ENCODE results near the gene VPS33A.

Gene VPS33A

DNA sequence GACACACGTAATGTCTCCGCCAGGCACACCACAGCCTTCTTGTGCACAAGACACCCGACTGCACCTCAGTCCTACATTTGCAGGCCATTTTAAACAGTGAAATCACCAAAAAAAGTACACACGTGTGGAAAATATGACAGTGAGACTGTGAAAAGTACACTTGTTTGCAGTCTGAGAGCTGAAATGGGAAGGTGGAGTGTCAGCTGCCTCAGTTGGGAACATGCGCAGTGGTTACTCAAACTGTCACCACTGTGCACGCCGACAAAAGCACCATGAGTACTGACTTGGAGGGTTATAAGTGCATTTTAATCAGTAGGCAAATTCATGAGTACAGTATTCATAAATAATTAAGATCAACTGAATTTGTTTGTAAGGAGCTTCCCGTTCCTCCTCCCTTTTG is 15.8 kb downstream of the VPS33A start:
- TF ChIP-seq, protein P1, sequence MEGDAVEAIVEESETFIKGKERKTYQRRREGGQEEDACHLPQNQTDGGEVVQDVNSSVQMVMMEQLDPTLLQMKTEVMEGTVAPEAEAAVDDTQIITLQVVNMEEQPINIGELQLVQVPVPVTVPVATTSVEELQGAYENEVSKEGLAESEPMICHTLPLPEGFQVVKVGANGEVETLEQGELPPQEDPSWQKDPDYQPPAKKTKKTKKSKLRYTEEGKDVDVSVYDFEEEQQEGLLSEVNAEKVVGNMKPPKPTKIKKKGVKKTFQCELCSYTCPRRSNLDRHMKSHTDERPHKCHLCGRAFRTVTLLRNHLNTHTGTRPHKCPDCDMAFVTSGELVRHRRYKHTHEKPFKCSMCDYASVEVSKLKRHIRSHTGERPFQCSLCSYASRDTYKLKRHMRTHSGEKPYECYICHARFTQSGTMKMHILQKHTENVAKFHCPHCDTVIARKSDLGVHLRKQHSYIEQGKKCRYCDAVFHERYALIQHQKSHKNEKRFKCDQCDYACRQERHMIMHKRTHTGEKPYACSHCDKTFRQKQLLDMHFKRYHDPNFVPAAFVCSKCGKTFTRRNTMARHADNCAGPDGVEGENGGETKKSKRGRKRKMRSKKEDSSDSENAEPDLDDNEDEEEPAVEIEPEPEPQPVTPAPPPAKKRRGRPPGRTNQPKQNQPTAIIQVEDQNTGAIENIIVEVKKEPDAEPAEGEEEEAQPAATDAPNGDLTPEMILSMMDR (conservative IDR thresholded peaks at IDR 0.05; ENCODE audit: low read depth, low read length) = no peak
- H3K4me3 ChIP-seq (ENCODE audit: low read length) = no peak overlapping the region
- DNase-seq (ENCODE audit: low read depth) = no peak

DNA sequence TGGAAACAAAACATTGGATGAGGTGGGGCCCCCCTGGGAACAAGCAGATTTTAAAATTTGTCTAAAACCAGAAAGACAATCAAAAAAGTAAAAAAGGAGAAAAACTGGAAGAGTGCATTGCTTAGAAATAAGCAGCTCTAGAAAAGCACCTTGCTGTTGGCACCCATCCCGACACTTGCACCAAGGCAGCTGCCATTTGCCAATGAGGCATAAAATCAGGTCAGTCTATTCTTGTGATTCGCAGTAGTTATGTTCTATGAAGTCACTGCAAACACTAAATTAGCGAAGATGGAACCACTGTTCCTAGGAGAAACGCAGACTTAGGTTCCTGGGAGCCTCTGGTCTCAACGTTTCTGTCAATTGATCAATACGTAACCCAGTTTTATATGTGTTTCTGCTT is 16.2 kb downstream of the VPS33A start:
- TF ChIP-seq, protein P1 (conservative IDR thresholded peaks at IDR 0.05; ENCODE audit: low read depth, low read length) = no peak
- no peak for DNase-seq (ENCODE audit: low read depth)
- no peak overlapping the region for H3K4me3 ChIP-seq (ENCODE audit: low read length)

DNA sequence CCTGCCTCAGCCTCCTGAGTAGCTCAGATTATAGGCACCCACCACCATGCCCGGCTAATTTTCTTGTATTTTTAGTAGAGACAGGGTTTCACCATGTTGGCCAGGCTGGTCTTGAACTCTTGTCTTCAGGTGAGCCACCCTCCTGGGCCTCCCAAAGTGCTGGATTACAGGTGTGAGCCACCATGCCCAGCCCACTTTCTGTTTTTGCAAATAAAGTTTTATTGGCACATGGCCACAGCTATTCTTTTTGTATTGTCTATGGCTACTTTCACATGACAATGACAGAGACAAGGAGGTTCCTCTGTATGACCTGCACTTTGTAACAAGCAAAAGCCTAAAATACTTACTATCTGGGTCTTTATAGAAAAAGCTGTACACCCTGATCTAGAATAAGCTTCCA is 20.7 kb downstream of the VPS33A start:
- H3K4me3 ChIP-seq (ENCODE audit: low read length) = no peak overlapping the region
- TF ChIP-seq, protein P1 (conservative IDR thresholded peaks at IDR 0.05; ENCODE audit: low read depth, low read length) = no peak
- no peak for DNase-seq (ENCODE audit: low read depth)

DNA sequence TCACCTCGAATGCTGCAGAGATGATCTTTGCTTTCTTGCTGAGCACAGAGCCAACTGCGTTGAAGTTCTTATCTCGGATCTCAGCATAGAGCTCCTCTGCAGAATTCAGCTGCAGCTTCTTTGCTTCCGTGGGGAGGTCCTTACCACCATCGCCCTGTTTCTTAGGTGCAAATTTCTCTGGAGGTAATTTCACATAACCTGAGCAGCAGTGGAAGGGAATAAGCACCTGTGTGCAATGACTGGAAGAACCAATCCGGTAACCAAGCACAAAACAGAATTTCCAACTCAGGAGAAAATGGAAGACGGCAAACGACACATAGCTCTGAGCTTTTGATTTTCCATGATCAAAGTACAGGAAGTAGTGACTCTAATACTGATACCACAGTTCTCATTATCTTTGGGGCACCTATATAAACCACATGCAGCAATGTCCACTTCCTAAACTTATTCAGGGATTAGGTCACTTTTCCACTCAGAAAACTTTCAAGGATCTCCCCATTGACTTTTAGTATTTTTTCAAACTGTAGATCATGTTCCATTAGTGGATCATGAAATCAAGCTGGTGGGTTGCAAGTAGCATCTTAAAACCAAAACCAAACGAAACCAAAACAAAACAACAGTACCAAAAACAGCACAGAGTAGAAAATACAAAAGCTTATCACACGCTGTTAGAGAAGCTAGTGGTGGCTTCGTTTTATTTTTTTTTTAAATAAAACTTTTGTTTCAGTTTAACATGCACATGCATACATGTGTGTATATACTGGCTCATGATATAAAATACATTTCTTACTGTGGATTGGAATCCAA is 21.5 kb downstream of the VPS33A start:
- DNase-seq (ENCODE audit: low read depth) = no peak
- no peak overlapping the region for H3K4me3 ChIP-seq (ENCODE audit: low read length)
- TF ChIP-seq, protein P1 (conservative IDR thresholded peaks at IDR 0.05; ENCODE audit: low read depth, low read length) = no peak

DNA sequence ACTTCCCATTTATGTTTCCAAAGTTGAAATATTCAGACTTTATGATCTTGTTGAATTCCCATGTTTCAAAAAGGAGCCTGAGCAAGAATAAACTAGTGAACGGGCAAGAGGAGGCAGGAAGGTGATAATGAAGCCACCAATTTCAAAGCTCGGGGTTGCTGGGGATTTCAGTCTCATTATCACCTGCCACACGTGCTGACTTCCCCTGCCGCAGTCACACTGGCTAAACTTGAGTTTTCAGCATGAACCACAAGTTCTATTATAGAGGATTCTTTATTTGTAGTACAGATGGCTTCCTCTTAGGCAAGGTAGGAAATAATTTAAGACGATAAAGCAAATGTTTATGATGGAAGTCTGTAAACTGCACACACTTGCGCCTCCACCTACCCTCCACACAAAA is 22.3 kb downstream of the VPS33A start:
- no peak overlapping the region for H3K4me3 ChIP-seq (ENCODE audit: low read length)
- TF ChIP-seq, protein P1 (conservative IDR thresholded peaks at IDR 0.05; ENCODE audit: low read depth, low read length) = no peak
- no peak for DNase-seq (ENCODE audit: low read depth)

DNA sequence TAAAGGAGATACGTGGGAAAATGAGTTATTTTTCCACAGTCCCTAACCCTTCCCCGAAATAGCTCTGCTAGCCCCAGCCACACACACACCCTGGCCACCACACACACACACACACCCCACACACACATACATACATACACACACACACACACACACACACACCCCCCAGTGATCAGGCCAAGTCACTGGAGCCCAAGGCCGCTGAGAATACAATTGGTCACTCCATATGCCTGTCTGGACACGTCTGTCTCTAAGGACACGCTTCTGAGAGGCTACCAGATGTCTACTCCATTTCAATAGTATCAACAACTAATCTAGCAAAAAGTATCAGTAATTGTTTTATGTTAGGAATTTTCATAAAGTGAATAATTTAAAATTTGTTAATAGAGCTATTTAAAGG is 27.4 kb downstream of the VPS33A start:
- DNase-seq (ENCODE audit: low read depth) = no peak
- H3K4me3 ChIP-seq (ENCODE audit: low read length) = no peak overlapping the region
- TF ChIP-seq, protein P1 (conservative IDR thresholded peaks at IDR 0.05; ENCODE audit: low read depth, low read length) = no peak

DNA sequence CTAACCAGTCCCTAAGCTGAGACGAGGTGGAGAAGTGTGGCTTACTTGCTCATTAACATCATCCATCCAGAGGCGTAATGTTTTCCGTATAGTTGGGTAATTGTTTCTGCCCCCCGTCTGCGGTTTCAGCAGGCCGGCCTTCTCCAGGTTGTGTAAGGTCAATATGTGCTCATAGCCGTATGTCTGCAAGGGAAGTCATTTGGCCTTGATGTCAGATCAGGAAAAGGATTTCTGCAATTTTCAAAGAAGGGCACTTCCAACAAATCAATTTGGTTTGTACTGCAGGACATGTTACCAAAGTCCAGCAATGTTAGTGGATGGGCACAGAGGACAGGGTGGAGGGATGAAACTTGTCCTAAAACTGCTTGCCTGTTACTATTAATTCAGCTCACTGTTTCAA is 30.6 kb downstream of the VPS33A start:
- H3K4me3 ChIP-seq (ENCODE audit: low read length) = no peak overlapping the region
- DNase-seq (ENCODE audit: low read depth) = no peak
- TF ChIP-seq, protein P1 (conservative IDR thresholded peaks at IDR 0.05; ENCODE audit: low read depth, low read length) = no peak

Measured in retinal pigment epithelial cell (primary cell).